Calu3 (cell line): Measurements from ENCODE around the gene ARHGAP6. TPM values are rescaled to one million over a fixed set of nuclear protein-coding genes. Genes with fewer than 3 reads are reported as not detected.

Experiments used
- BruUV-seq: library from RNA; stranded (reverse); fragments of 400-500 nt; replicated peaks from 2 replicates; lab custom pipeline; 2021; lab: Mats Ljungman, UMichigan
- CTCF ChIA-PET: fragments of 300-600 bp; sonication (Branson Sonifier 250); formaldehyde crosslinking; loops from one replicate; lab custom pipeline; 2022; ENCODE audit warnings: antibody characterized with exemption; lab: Charles Lee
- DNase-seq: peaks from one replicate; pipeline ENCODE4 v3.0.0; 2022
- H3K27ac Mint-ChIP-seq: one replicate; pipeline ENCODE4 v1.8.0; 2022; ENCODE audit warnings: mixed read lengths; ENCODE audit not compliant: unreplicated experiment
- H3K27me3 Mint-ChIP-seq: one replicate; pipeline ENCODE4 v1.8.0; 2022; ENCODE audit warnings: mixed read lengths; ENCODE audit not compliant: unreplicated experiment
- H3K36me3 Mint-ChIP-seq: one replicate; pipeline ENCODE4 v1.8.0; 2022; ENCODE audit warnings: mild to moderate bottlenecking, moderate library complexity, mixed read lengths; ENCODE audit not compliant: insufficient read depth, unreplicated experiment
- H3K4me1 Mint-ChIP-seq: one replicate; pipeline ENCODE4 v1.8.0; 2022; ENCODE audit warnings: mild to moderate bottlenecking, low read depth, mixed read lengths; ENCODE audit not compliant: unreplicated experiment
- H3K4me3 Mint-ChIP-seq: one replicate; pipeline ENCODE4 v1.8.0; 2022; ENCODE audit warnings: mild to moderate bottlenecking, low read depth, moderate library complexity, mixed read lengths; ENCODE audit not compliant: unreplicated experiment
- H3K9me3 Mint-ChIP-seq: one replicate; pipeline ENCODE4 v1.8.0; 2022; ENCODE audit warnings: low read depth, mixed read lengths; ENCODE audit not compliant: unreplicated experiment
- intact Hi-C: fragments of 100-400 bp; cut with micrococcal nuclease; formaldehyde crosslinking; loops from one replicate; pipeline ENCODE4 v1.10.0; 2022; ENCODE audit not compliant: unreplicated experiment
- total RNA-seq: library from RNA; stranded (reverse); gene quantifications from 2 replicates; pipeline ENCODE4 v1.2.3, GENCODE V29; 2022
- TF ChIP-seq, protein P1 (sequence below): fragments of 200-600 bp; IDR thresholded peaks from one replicate; pipeline ENCODE4 v1.8.0; 2022; ENCODE audit warnings: antibody characterized with exemption; ENCODE audit not compliant: unreplicated experiment

Gene ARHGAP6
- total RNA-seq, 1 experiment from 2014 or later: not detected

DNA sequence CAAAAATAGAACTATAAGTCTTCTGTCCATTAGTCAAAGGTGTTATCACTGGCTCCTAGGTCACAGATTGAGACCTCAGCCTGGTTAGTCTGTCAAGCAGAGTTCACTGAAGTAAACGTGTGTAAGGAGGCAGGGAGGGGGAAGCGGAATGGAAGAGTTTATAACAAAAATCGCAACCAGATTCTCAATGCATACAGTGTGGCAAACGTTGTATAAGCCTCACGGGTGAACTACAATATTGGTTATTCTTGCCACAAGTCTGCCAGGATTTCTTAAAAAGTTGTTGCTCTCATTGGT lies 257.7 kb downstream of the ARHGAP6 start:
- no peak for DNase-seq
- CTCF ChIA-PET: no interaction called here
- Mint-ChIP-seq H3K36me3 (no peaks in the 10 kb centered on the region), H3K27me3 (no peaks in the 10 kb centered on the region), H3K27ac (no peak overlapping the region), H3K9me3 (no peaks in the 10 kb centered on the region), H3K4me1 (no peaks in the 10 kb centered on the region), H3K4me3 (no peak overlapping the region)
- TF ChIP-seq, protein P1, sequence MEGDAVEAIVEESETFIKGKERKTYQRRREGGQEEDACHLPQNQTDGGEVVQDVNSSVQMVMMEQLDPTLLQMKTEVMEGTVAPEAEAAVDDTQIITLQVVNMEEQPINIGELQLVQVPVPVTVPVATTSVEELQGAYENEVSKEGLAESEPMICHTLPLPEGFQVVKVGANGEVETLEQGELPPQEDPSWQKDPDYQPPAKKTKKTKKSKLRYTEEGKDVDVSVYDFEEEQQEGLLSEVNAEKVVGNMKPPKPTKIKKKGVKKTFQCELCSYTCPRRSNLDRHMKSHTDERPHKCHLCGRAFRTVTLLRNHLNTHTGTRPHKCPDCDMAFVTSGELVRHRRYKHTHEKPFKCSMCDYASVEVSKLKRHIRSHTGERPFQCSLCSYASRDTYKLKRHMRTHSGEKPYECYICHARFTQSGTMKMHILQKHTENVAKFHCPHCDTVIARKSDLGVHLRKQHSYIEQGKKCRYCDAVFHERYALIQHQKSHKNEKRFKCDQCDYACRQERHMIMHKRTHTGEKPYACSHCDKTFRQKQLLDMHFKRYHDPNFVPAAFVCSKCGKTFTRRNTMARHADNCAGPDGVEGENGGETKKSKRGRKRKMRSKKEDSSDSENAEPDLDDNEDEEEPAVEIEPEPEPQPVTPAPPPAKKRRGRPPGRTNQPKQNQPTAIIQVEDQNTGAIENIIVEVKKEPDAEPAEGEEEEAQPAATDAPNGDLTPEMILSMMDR: no peak
- intact Hi-C loops: no loop called here
- no TSS peak for BruUV-seq

DNA sequence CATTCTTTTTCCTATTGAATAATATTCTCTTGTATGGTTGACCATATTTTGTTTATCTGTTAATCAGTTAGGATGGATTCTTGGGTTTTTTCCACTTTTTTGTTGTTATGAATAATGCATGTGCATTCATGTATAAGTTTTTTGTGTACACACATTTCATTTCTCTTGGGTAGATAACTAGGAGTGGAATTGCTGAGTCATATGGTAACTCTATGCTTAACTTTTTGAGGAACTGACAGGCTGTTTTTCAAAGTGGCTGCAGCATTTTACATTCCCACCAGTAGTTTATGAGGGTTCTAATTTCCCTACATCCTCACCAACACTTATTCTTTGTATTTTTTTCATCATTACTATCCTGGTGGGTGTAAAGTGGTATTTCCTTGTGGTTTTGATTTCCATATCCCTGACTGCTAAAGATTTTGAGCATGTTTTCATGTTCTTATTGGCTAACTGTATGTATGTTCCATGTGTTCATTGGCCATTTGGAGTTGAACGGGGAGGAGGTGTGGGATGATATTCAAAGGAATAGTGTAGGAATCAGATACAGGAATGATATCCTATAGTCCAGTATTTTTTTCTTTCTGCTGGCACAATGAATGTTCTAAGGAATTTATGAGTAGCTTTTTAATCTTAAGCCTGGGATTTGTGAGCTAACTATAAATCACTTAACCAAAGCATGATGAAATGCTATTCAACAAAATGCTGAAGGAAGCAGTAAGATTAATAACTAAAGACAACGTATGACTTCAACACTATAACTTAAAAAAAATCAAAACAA lies 258.2 kb downstream of the ARHGAP6 start:
- Mint-ChIP-seq H3K9me3 (no peaks in the 10 kb centered on the region), H3K4me3 (no peak overlapping the region), H3K27me3 (no peaks in the 10 kb centered on the region), H3K27ac (no peak overlapping the region), H3K4me1 (no peaks in the 10 kb centered on the region), H3K36me3 (no peaks in the 10 kb centered on the region)
- CTCF ChIA-PET: no interaction called here
- intact Hi-C loops: no loop called here
- no TSS peak for BruUV-seq
- TF ChIP-seq, protein P1: no peak
- no peak for DNase-seq

DNA sequence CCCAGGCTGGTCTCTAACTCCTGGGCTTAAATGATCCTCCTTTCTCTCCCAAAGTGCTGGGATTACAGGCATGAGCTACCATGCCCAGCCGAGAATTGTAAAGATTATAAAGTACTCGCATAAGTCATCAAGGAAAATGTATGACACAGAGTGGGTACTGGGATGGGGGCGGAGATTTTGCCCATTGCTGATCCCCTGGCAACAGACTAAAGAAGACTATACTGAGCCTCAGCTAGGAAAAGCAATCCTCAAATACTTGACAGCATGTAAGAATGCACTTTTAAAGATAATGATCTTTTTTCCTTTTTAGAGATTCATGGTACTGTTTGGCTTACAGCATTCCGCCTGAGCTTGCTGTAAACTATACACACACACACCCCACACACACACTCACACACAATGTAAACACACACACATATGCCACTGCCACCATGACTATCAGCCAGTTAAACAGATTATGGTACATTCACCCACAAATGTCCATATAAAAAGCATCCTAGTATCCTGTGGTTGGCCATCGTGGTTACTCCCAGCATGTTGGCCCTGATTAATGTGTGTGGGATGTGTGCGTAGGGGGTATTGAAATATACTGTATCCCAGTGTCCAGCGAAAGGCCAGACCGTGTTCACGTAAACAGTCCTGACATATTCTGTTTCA lies 259.5 kb downstream of the ARHGAP6 start:
- Mint-ChIP-seq H3K4me1 (no peaks in the 10 kb centered on the region), H3K36me3 (no peaks in the 10 kb centered on the region), H3K27me3 (no peaks in the 10 kb centered on the region), H3K27ac (no peak overlapping the region), H3K4me3 (no peak overlapping the region), H3K9me3 (no peaks in the 10 kb centered on the region)
- intact Hi-C loops: no loop called here
- CTCF ChIA-PET: no interaction called here
- no peak for DNase-seq
- no TSS peak for BruUV-seq
- TF ChIP-seq, protein P1: no peak

DNA sequence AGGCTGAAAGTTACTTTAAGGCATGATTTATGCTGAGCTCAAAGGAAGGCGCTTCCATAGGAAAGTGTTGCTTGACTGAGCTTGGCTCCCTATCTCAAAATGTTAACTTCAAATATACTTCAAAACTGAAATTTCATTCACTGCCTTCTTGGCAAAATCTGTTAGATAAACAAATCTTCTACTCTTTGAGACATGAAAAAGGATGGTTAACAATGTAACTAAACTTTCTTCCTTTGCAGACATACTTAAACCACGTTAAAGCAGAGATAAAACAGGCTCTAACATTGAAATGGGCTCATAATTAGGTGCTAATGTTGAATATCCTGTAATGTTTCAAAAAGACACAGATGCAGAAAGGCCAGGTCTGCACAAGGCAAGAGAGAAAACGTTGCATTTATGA lies 262.1 kb downstream of the ARHGAP6 start:
- Mint-ChIP-seq H3K36me3 (no peaks in the 10 kb centered on the region), H3K9me3 (no peaks in the 10 kb centered on the region), H3K4me3 (no peak overlapping the region), H3K27ac (no peak overlapping the region), H3K4me1 (no peaks in the 10 kb centered on the region), H3K27me3 (no peaks in the 10 kb centered on the region)
- TF ChIP-seq, protein P1: no peak
- CTCF ChIA-PET: no interaction called here
- DNase-seq: no peak
- intact Hi-C loops: no loop called here
- no TSS peak for BruUV-seq
